ENCODE measurements around the gene RALGPS1. TPM values are rescaled to one million over a fixed set of nuclear protein-coding genes. Genes with fewer than 3 reads are reported as not detected.

RALGPS1 gene
- total and polyA plus RNA-seq, 2 donors (not counting 1 experiment from before 2014, with no cell fraction given), result 19.7 to 39.9 TPM

DNA sequence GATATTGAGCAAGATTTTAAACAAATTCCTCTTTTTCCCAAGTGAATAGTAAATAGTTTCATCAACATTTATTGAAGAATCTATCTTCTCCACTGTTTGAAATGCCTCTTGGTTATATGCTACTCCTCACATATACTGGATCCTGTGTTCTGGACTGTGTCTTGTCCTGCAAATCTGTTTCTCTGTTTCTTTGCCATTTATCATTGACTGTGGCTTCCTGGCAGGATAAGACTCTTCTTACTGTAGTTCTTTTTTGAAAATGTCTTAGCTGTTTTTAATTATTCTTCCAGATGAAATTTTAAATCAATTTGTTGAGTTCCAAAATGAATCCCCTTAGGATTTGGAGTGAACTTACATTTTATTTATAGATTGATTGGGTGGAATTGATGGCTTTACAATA is 27.8 kb downstream of the RALGPS1 start:
- ATAC-seq (ENCODE audit: low read depth), result no peak
- TF ChIP-seq EZH2 (IDR thresholded peaks at IDR 0.05; ENCODE audit: borderline replicate concordance, insufficient read depth, low read depth, low read length, poor library complexity, severe bottlenecking), result no peak
- TF ChIP-seq, protein P1, sequence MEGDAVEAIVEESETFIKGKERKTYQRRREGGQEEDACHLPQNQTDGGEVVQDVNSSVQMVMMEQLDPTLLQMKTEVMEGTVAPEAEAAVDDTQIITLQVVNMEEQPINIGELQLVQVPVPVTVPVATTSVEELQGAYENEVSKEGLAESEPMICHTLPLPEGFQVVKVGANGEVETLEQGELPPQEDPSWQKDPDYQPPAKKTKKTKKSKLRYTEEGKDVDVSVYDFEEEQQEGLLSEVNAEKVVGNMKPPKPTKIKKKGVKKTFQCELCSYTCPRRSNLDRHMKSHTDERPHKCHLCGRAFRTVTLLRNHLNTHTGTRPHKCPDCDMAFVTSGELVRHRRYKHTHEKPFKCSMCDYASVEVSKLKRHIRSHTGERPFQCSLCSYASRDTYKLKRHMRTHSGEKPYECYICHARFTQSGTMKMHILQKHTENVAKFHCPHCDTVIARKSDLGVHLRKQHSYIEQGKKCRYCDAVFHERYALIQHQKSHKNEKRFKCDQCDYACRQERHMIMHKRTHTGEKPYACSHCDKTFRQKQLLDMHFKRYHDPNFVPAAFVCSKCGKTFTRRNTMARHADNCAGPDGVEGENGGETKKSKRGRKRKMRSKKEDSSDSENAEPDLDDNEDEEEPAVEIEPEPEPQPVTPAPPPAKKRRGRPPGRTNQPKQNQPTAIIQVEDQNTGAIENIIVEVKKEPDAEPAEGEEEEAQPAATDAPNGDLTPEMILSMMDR (IDR thresholded peaks at IDR 0.05), result no peak
- no peak overlapping the region for H3K9ac ChIP-seq (ENCODE audit: low read length)
- intact Hi-C loops (cut with micrococcal nuclease), result no loop called here
- H3K9me3 Mint-ChIP-seq (ENCODE audit: insufficient read depth), result no peaks in the 10 kb centered on the region
- H3K27me3 ChIP-seq (replicated peaks in 1 of 4; ENCODE audit: control extremely low read depth in 1 of 4, control insufficient read depth in 3 of 4, insufficient read depth in 4 of 4, low read length in 3 of 4), result no peaks in the 10 kb centered on the region
- no peak overlapping the region for H2AFZ ChIP-seq (ENCODE audit: insufficient read depth, low read depth, low read length, poor library complexity, severe bottlenecking)
- H3K4me3 ChIP-seq (ENCODE audit: control extremely low read depth in 1 of 5, extremely low read depth in 1 of 5, insufficient read depth in 1 of 5, low read depth in 2 of 5, low read length in 4 of 5), result no peak overlapping the region
- POLR2A ChIA-PET, result no interaction called here
- H3K4me3 Mint-ChIP-seq, result no peak overlapping the region
- no peaks in the 10 kb centered on the region for H3K9me3 ChIP-seq (ENCODE audit: control extremely low read depth in 1 of 3, control insufficient read depth in 2 of 3, insufficient read depth in 1 of 3, low read length in 2 of 3)
- peaks cover 5% of the 10 kb centered on the region for H3K4me1 Mint-ChIP-seq
- no peak for DNase-seq
- peaks cover 19% of the 10 kb centered on the region for H3K79me2 ChIP-seq (ENCODE audit: control insufficient read depth, insufficient read depth, low read length)
- H3K27ac Mint-ChIP-seq, result no peak overlapping the region
- H4K20me1 ChIP-seq (ENCODE audit: control insufficient read depth, insufficient read depth, low read length, poor library complexity, severe bottlenecking), result peaks cover 18% of the 10 kb centered on the region
- H3K27me3 Mint-ChIP-seq, result no peaks in the 10 kb centered on the region
- H3K4me2 ChIP-seq (replicated peaks; ENCODE audit: low read depth, low read length, poor library complexity, severe bottlenecking), result no peak overlapping the region
- CTCF ChIA-PET, result interaction anchor here (0.8 to 8.2 kb wide), 12 partner anchors 10 to 979 kb away, joined by 3 to 217 read pairs (median 4); partner anchors contain the start of gene TOR2A
- no peaks in the 10 kb centered on the region for H3K4me1 ChIP-seq (ENCODE audit: control insufficient read depth in 2 of 2, insufficient read depth in 2 of 2, low read length in 2 of 2)
- H3K27ac ChIP-seq (ENCODE audit: low read length in 2 of 2), result no peak overlapping the region
- no peaks in the 10 kb centered on the region for H3K36me3 ChIP-seq (replicated peaks in 1 of 2; ENCODE audit: control extremely low read depth in 1 of 2, control insufficient read depth in 1 of 2, extremely low read depth in 1 of 2, insufficient read depth in 2 of 2, low read length in 1 of 2)

DNA sequence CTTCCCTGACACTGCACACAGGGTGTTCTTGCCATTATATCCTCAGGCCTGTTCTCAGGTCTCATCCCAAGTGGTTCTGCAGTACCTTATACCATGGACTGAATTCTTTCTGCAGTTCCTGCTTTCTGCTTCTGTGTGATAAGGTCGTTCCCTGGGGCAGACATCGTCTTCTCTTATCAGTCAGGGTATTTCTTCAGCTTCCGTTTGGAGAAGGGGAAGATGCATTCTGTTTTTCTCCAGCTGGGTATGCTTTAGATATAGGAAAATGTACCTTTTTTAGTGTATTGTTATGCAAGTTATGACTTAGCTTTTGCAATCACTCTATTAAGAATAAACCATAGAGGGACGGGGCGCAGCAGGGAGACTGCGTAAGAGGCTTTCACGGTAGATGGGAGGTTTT is 31.1 kb downstream of the RALGPS1 start:
- Mint-ChIP-seq H3K9me3 (ENCODE audit: insufficient read depth) (no peaks in the 10 kb centered on the region), H3K4me1 (peaks cover 4% of the 10 kb centered on the region), H3K27ac (no peak overlapping the region), H3K4me3 (no peak overlapping the region), H3K27me3 (no peaks in the 10 kb centered on the region)
- DNase-seq (no peak), ATAC-seq (ENCODE audit: low read depth) (no peak)
- intact Hi-C loops (cut with micrococcal nuclease), result no loop called here
- Histone ChIP-seq H3K4me1 (ENCODE audit: control insufficient read depth in 2 of 2, insufficient read depth in 2 of 2, low read length in 2 of 2) (no peaks in the 10 kb centered on the region), H2AFZ (ENCODE audit: insufficient read depth, low read depth, low read length, poor library complexity, severe bottlenecking) (no peak overlapping the region), H3K4me2 (replicated peaks; ENCODE audit: low read depth, low read length, poor library complexity, severe bottlenecking) (no peak overlapping the region), H3K36me3 (replicated peaks in 1 of 2; ENCODE audit: control extremely low read depth in 1 of 2, control insufficient read depth in 1 of 2, extremely low read depth in 1 of 2, insufficient read depth in 2 of 2, low read length in 1 of 2) (no peaks in the 10 kb centered on the region), H3K4me3 (ENCODE audit: control extremely low read depth in 1 of 5, extremely low read depth in 1 of 5, insufficient read depth in 1 of 5, low read depth in 2 of 5, low read length in 4 of 5) (no peak overlapping the region), H3K9me3 (ENCODE audit: control extremely low read depth in 1 of 3, control insufficient read depth in 2 of 3, insufficient read depth in 1 of 3, low read length in 2 of 3) (no peaks in the 10 kb centered on the region), H3K27ac (ENCODE audit: low read length in 2 of 2) (no peak overlapping the region), H3K9ac (ENCODE audit: low read length) (no peak overlapping the region), H3K27me3 (replicated peaks in 1 of 4; ENCODE audit: control extremely low read depth in 1 of 4, control insufficient read depth in 3 of 4, insufficient read depth in 4 of 4, low read length in 3 of 4) (no peaks in the 10 kb centered on the region), H4K20me1 (ENCODE audit: control insufficient read depth, insufficient read depth, low read length, poor library complexity, severe bottlenecking) (peaks cover 13% of the 10 kb centered on the region), H3K79me2 (ENCODE audit: control insufficient read depth, insufficient read depth, low read length) (peaks cover 19% of the 10 kb centered on the region)
- 63% methylated on average over 6 of the region's 7 CpGs for whole genome bisulfite sequencing (ENCODE audit: insufficient coverage)
- POLR2A ChIA-PET, result no interaction called here
- CTCF ChIA-PET, result interaction anchor here (0.6 to 3.2 kb wide), 2 partner anchors 253 to 642 kb away, joined by 3 to 15 read pairs; no protein-coding TSS in a partner anchor
- TF ChIP-seq, protein P1 (IDR thresholded peaks at IDR 0.05), result no peak
- no peak for TF ChIP-seq EZH2 (IDR thresholded peaks at IDR 0.05; ENCODE audit: borderline replicate concordance, insufficient read depth, low read depth, low read length, poor library complexity, severe bottlenecking)

All from B cell (primary cell).